CD8-positive, alpha-beta memory T cell (primary cell): ENCODE data around the gene WNT16. TPM values are rescaled to one million over a fixed set of nuclear protein-coding genes. Genes with fewer than 3 reads are reported as not detected.

Source experiments
- CTCF ChIA-PET: fragments of 350-600 bp; sonication (Branson Sonifier 250); formaldehyde crosslinking; loops from one replicate; lab custom pipeline; 2021; ENCODE audit warnings: antibody characterized with exemption; lab: Charles Lee
- POLR2A ChIA-PET: fragments of 350-600 bp; sonication (Branson Sonifier 250); formaldehyde crosslinking; loops from one replicate; lab custom pipeline; 2021; ENCODE audit warnings: antibody characterized with exemption; lab: Charles Lee
- DNase-seq, 5 donors: peaks; one replicate each; pipeline versions ENCODE4 v3.0.0 to v3.0.0-alpha.2; 2020 to 2022; ENCODE audit warnings: mixed read lengths in 1 of 5
- H3K27ac ChIP-seq: one replicate; pipeline ENCODE4 v1.7.0; 2013; ENCODE audit warnings: low read depth, mild to moderate bottlenecking, low read length, moderate library complexity
- H3K27me3 ChIP-seq: 2 replicates; pipeline ENCODE4 v1.7.0; 2013; ENCODE audit warnings: low read length, mild to moderate bottlenecking; ENCODE audit not compliant: insufficient read depth, poor library complexity, severe bottlenecking
- H3K36me3 ChIP-seq: 2 replicates; pipeline ENCODE4 v1.7.0; 2013; ENCODE audit warnings: mild to moderate bottlenecking, low read length, moderate library complexity; ENCODE audit not compliant: insufficient read depth
- H3K4me1 ChIP-seq: 2 replicates; pipeline ENCODE4 v1.7.0; 2013; ENCODE audit warnings: mild to moderate bottlenecking, low read length, moderate library complexity; ENCODE audit not compliant: insufficient read depth
- H3K4me3 ChIP-seq: 2 replicates; pipeline ENCODE4 v1.7.0; 2013; ENCODE audit warnings: mild to moderate bottlenecking, low read length
- H3K9me3 ChIP-seq: 2 replicates; pipeline ENCODE4 v1.7.0; 2013; ENCODE audit warnings: mild to moderate bottlenecking, low read length
- H3K27ac Mint-ChIP-seq, 8 donors: one replicate each; pipeline ENCODE4 v1.8.0; 2020 to 2021; ENCODE audit warnings: mixed read lengths in 8 of 8, mild to moderate bottlenecking in 6 of 8, inconsistent platforms in 3 of 8, moderate library complexity in 3 of 8
- H3K27me3 Mint-ChIP-seq, 2 donors: one replicate each; pipeline ENCODE4 v1.8.0; 2020 to 2021; ENCODE audit warnings: mixed read lengths in 2 of 2, mild to moderate bottlenecking in 1 of 2, moderate library complexity in 1 of 2
- H3K36me3 Mint-ChIP-seq, 3 donors: one replicate each; pipeline ENCODE4 v1.8.0; 2020 to 2021; ENCODE audit warnings: mixed read lengths in 3 of 3, inconsistent platforms in 1 of 3, mild to moderate bottlenecking in 1 of 3
- H3K4me1 Mint-ChIP-seq, 3 donors: one replicate each; pipeline ENCODE4 v1.8.0; 2020 to 2021; ENCODE audit warnings: mixed read lengths in 3 of 3, inconsistent platforms in 1 of 3, mild to moderate bottlenecking in 1 of 3
- H3K4me3 Mint-ChIP-seq, 7 donors: one replicate each; pipeline ENCODE4 v1.8.0; 2020 to 2021; ENCODE audit warnings: mixed read lengths in 7 of 7, mild to moderate bottlenecking in 6 of 7, moderate library complexity in 4 of 7, inconsistent platforms in 2 of 7
- H3K9me3 Mint-ChIP-seq, 5 donors: one replicate each; pipeline ENCODE4 v1.8.0; 2020 to 2022; ENCODE audit warnings: mixed read lengths in 5 of 5, mild to moderate bottlenecking in 3 of 5, moderate library complexity in 2 of 5, inconsistent platforms in 1 of 5
- polyA plus RNA-seq: library from polyadenylated mRNA; unstranded; fragments of 300-500 nt; fragmentation: Illumina TruSeq; gene quantifications from one replicate; pipeline ENCODE4 v1.2.3, GENCODE V29; 2021
- total RNA-seq, 2 experiments: library from RNA; stranded (reverse); gene quantifications; one replicate each; pipeline ENCODE4 v1.2.3, GENCODE V29; 2021

Gene WNT16
- total and polyA plus RNA-seq, 3 experiments from 2014 or later, result 0.09 TPM; not detected in 2

DNA sequence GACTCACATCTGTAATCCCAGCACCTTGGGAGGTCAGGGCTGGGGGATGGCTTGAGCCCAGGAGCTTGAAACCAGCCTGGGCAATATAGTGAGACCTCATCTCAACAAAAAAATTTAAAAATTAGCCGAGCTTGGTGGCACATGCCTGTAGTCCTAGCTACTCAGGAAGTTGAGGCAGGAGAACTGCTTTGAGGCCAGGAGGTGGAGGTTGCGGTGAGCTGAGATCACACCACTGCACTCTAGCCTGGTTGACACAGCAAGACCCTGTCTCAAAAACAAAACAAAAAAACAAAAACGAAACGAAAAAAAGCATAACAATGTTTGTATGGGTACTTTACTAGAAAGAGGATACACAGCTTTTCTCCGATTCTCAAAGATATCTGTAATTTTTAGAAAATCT lies 31.8 kb downstream of the WNT16 start:
- Mint-ChIP-seq H3K27ac (peak overlapping the region in 6 of 8 donors; percentile 30 to 87 (median 64)), H3K9me3 (no peaks in the 10 kb centered on the region), H3K4me3 (peak overlapping the region in 5 of 7 donors; percentile 41 to 71 (median 64)), H3K36me3 (peaks cover 0 to 72% (median 18%) of the 10 kb centered on the region in 3 donors), H3K27me3 (no peaks in the 10 kb centered on the region), H3K4me1 (peaks cover 10 to 16% (median 11%) of the 10 kb centered on the region in 3 donors)
- Histone ChIP-seq H3K4me1 (no peaks in the 10 kb centered on the region), H3K9me3 (no peaks in the 10 kb centered on the region), H3K4me3 (no peak overlapping the region), H3K27me3 (no peaks in the 10 kb centered on the region), H3K36me3 (peaks cover 10% of the 10 kb centered on the region), H3K27ac (no peak overlapping the region)
- DNase-seq, result peak in 3 of 5 donors; percentile 8 to 65 (median 50)
- ChIA-PET POLR2A (interaction anchor here (0.6 kb wide), 1 partner anchor 91 kb away, joined by 3 read pairs; no protein-coding TSS in a partner anchor), CTCF (interaction anchor here (1.2 to 1.9 kb wide), 4 partner anchors 20 to 188 kb away, joined by 3 to 7 read pairs (median 4); no protein-coding TSS in a partner anchor)

- no peaks in the 10 kb centered on the region for H3K36me3 ChIP-seq
- POLR2A ChIA-PET, result interaction anchor here (1.3 kb wide), 1 partner anchor 181 kb away, joined by 4 read pairs; no protein-coding TSS in a partner anchor
Measured at GRCh38 chr7:121366852-121367431, 38.1 kb downstream of the WNT16 start.

DNA sequence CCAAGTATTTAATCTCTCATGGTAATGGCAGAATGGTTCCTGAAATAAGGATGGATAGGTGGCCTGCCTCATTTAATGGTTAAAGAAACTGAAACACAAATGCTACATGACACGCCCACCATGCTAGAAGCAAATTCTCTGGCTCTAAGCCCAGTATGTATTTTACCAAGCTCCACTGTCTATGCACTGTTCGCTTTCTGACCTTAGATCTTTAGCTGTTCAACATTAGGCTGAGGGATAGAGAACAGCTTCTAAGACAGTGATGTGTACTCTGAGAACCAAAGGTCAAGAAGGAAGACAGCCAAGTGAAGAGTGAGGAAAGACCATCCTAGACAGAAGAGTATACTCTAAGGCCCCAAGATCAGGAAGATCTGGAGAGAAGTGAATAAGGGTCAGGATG lies 40.7 kb downstream of the WNT16 start:
- H3K27ac ChIP-seq, result no peak overlapping the region

More at GRCh38 chr7:121366852-121367431, 38.1 kb downstream of the WNT16 start:
- H3K4me3 ChIP-seq, result no peak overlapping the region
- H3K27me3 ChIP-seq, result no peaks in the 10 kb centered on the region
- no peaks in the 10 kb centered on the region for H3K4me1 ChIP-seq
- H3K9me3 Mint-ChIP-seq, result no peaks in the 10 kb centered on the region
- H3K27me3 Mint-ChIP-seq, result no peaks in the 10 kb centered on the region
- peaks cover 0 to 56% (median 6%) of the 10 kb centered on the region in 3 donors for H3K36me3 Mint-ChIP-seq
- H3K4me3 Mint-ChIP-seq, result no peak overlapping the region
- H3K27ac Mint-ChIP-seq, result no peak overlapping the region
- no peaks in the 10 kb centered on the region for H3K9me3 ChIP-seq
- DNase-seq, result peak in 3 of 5 donors; percentile 8 to 47 (median 43)
- no peak overlapping the region for H3K27ac ChIP-seq
- CTCF ChIA-PET, result interaction anchor here (0.6 to 2.8 kb wide), 24 partner anchors 10 to 191 kb away, joined by 3 to 32 read pairs (median 4); partner anchors contain the start of gene FAM3C
- peaks cover 20 to 43% (median 34%) of the 10 kb centered on the region in 3 donors for H3K4me1 Mint-ChIP-seq

DNA sequence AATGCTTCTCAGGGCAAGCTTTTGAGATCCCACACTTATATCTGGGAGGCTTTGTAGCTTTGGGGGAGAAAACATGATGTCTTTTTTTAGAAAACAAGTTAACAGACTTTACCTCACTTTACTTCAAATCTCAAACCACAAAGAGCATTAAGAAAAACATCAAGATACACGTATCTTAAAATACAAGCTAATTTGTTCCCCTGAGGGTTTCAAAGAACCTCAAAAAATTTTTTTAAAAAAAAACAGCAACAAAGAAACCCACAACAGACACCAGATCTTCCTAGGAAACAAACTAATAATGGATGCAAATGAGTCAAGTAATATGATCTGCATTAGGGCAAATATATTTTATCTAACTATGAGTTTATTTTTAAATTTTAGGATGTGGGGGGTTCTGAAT lies 42.6 kb downstream of the WNT16 start:
- Histone ChIP-seq H3K4me1 (no peaks in the 10 kb centered on the region), H3K9me3 (no peaks in the 10 kb centered on the region), H3K27ac (no peak overlapping the region), H3K4me3 (no peak overlapping the region), H3K27me3 (no peaks in the 10 kb centered on the region), H3K36me3 (no peaks in the 10 kb centered on the region)
- peaks cover 7 to 45% (median 12%) of the 10 kb centered on the region in 3 donors for H3K36me3 Mint-ChIP-seq
- no peaks in the 10 kb centered on the region for H3K27me3 Mint-ChIP-seq
- ChIA-PET CTCF (interaction anchor here (1.5 to 5.9 kb wide), 2 partner anchors 25 to 139 kb away, joined by 5 to 31 read pairs; partner anchors contain the start of gene FAM3C), POLR2A (no interaction called here)
- H3K27ac Mint-ChIP-seq, result peak overlapping the region in 6 of 8 donors; percentile 11 to 82 (median 64)
- H3K4me3 Mint-ChIP-seq, result peak overlapping the region in 2 of 7 donors; percentile 10 to 22
- no peaks in the 10 kb centered on the region for H3K9me3 Mint-ChIP-seq
- peaks cover 46 to 73% (median 50%) of the 10 kb centered on the region in 3 donors for H3K4me1 Mint-ChIP-seq
- DNase-seq, result no peak

More for the DNA sequence above, 40.7 kb downstream of the WNT16 start:
- Histone ChIP-seq H3K4me1 (no peaks in the 10 kb centered on the region), H3K9me3 (no peaks in the 10 kb centered on the region), H3K4me3 (no peak overlapping the region), H3K36me3 (no peaks in the 10 kb centered on the region), H3K27me3 (no peaks in the 10 kb centered on the region)
- POLR2A ChIA-PET, result interaction anchor here (1.1 kb wide), 1 partner anchor 69 kb away, joined by 3 read pairs; no protein-coding TSS in a partner anchor
- H3K4me1 Mint-ChIP-seq, result peaks cover 36 to 57% (median 47%) of the 10 kb centered on the region in 3 donors
- peak overlapping the region in 6 of 7 donors; percentile 10 to 61 (median 36) for H3K4me3 Mint-ChIP-seq
- CTCF ChIA-PET, result interaction anchor here (0.7 to 2.0 kb wide), 7 partner anchors 11 to 178 kb away, joined by 3 to 18 read pairs (median 4); partner anchors contain the start of gene FAM3C
- peaks cover 0 to 42% (median 6%) of the 10 kb centered on the region in 3 donors for H3K36me3 Mint-ChIP-seq
- H3K9me3 Mint-ChIP-seq, result no peaks in the 10 kb centered on the region
- DNase-seq, result no peak
- no peaks in the 10 kb centered on the region for H3K27me3 Mint-ChIP-seq
- peak overlapping the region; percentile 10 to 93 (median 82) for H3K27ac Mint-ChIP-seq

- Mint-ChIP-seq H3K4me3 (peak overlapping the region in 1 of 7 donors; percentile 18), H3K4me1 (peaks cover 46 to 70% (median 47%) of the 10 kb centered on the region in 3 donors), H3K9me3 (no peaks in the 10 kb centered on the region), H3K27ac (peak overlapping the region in 5 of 8 donors; percentile 17 to 82 (median 67)), H3K27me3 (no peaks in the 10 kb centered on the region), H3K36me3 (peaks cover 7 to 45% (median 12%) of the 10 kb centered on the region in 3 donors)
- DNase-seq, result no peak
- Histone ChIP-seq H3K27me3 (no peaks in the 10 kb centered on the region), H3K4me1 (no peaks in the 10 kb centered on the region), H3K27ac (no peak overlapping the region), H3K36me3 (no peaks in the 10 kb centered on the region), H3K4me3 (no peak overlapping the region), H3K9me3 (no peaks in the 10 kb centered on the region)
- CTCF ChIA-PET, result interaction anchor here (1.5 to 5.9 kb wide), 3 partner anchors 24 to 158 kb away, joined by 5 to 31 read pairs (median 5); partner anchors contain the start of gene FAM3C
- POLR2A ChIA-PET, result interaction anchor here (2.1 kb wide), 1 partner anchor 24 kb away, joined by 12 read pairs; the partner anchor contains the start of gene FAM3C
Measured at GRCh38 chr7:121371883-121372282, 43.1 kb downstream of the WNT16 start.

- Mint-ChIP-seq H3K36me3 (peaks cover 7 to 47% (median 12%) of the 10 kb centered on the region in 3 donors), H3K9me3 (no peaks in the 10 kb centered on the region), H3K4me3 (peak overlapping the region in 6 of 7 donors; percentile 33 to 63 (median 43)), H3K4me1 (peaks cover 43 to 71% (median 46%) of the 10 kb centered on the region in 3 donors), H3K27me3 (no peaks in the 10 kb centered on the region), H3K27ac (peak overlapping the region; percentile 10 to 81 (median 52))
- DNase-seq, result no peak
- POLR2A ChIA-PET, result interaction anchor here (1.1 to 2.1 kb wide), 2 partner anchors 23 to 157 kb away, joined by 3 to 12 read pairs; partner anchors contain the start of gene FAM3C
- Histone ChIP-seq H3K27ac (no peak overlapping the region), H3K9me3 (no peaks in the 10 kb centered on the region), H3K27me3 (no peaks in the 10 kb centered on the region), H3K4me3 (no peak overlapping the region), H3K4me1 (no peaks in the 10 kb centered on the region), H3K36me3 (no peaks in the 10 kb centered on the region)
- CTCF ChIA-PET, result interaction anchor here (1.1 to 5.9 kb wide), 6 partner anchors 24 to 175 kb away, joined by 3 to 31 read pairs (median 5); partner anchors contain the start of gene FAM3C
Measured at GRCh38 chr7:121372376-121373010, 43.7 kb downstream of the WNT16 start.

GRCh38 chr7:121373177-121373576 lies 44.4 kb downstream of the WNT16 start:
- H3K36me3 ChIP-seq, result no peaks in the 10 kb centered on the region
- CTCF ChIA-PET, result interaction anchor here (1.1 to 5.9 kb wide), 5 partner anchors 23 to 174 kb away, joined by 3 to 31 read pairs (median 5); partner anchors contain the start of gene FAM3C
- peak overlapping the region in 4 of 8 donors; percentile 2 to 68 (median 50) for H3K27ac Mint-ChIP-seq
- H3K4me3 Mint-ChIP-seq, result peak overlapping the region in 5 of 7 donors; percentile 24 to 68 (median 54)
- H3K9me3 Mint-ChIP-seq, result no peaks in the 10 kb centered on the region
- H3K27ac ChIP-seq, result no peak overlapping the region
- H3K27me3 Mint-ChIP-seq, result no peaks in the 10 kb centered on the region
- no peak for DNase-seq
- peaks cover 7 to 51% (median 12%) of the 10 kb centered on the region in 3 donors for H3K36me3 Mint-ChIP-seq
- H3K4me1 ChIP-seq, result no peaks in the 10 kb centered on the region
- H3K4me3 ChIP-seq, result no peak overlapping the region
- H3K27me3 ChIP-seq, result no peaks in the 10 kb centered on the region
- no peaks in the 10 kb centered on the region for H3K9me3 ChIP-seq
- POLR2A ChIA-PET, result interaction anchor here (1.1 to 2.1 kb wide), 2 partner anchors 23 to 157 kb away, joined by 3 to 12 read pairs; partner anchors contain the start of gene FAM3C
- peaks cover 43 to 68% (median 46%) of the 10 kb centered on the region in 3 donors for H3K4me1 Mint-ChIP-seq
